Measurements from ENCODE around the gene ZEB2. TPM values are rescaled to one million over a fixed set of nuclear protein-coding genes. Genes with fewer than 3 reads are reported as not detected.

Gene ZEB2
- total RNA-seq, 1 donor from 2014 or later: 0.07 TPM

- Mint-ChIP-seq H3K27ac (no peak overlapping the region), H3K27me3 (peaks cover 41% of the 10 kb centered on the region), H3K4me1 (ENCODE audit: low read depth) (no peaks in the 10 kb centered on the region), H3K36me3 (ENCODE audit: insufficient read depth) (no peaks in the 10 kb centered on the region), H3K4me3 (ENCODE audit: low read depth) (no peak overlapping the region), H3K9me3 (ENCODE audit: low read depth) (peaks cover 4% of the 10 kb centered on the region)
- DNase-seq (ENCODE audit: low spot score, unreplicated experiment): no peak
- TF ChIP-seq CTCF (IDR thresholded peaks at IDR 0.05; ENCODE audit: unreplicated experiment): no peak
These were observed 136.3 kb downstream of the ZEB2 start for GRCh38 chr2:144383571-144384100.

- DNase-seq (ENCODE audit: low spot score, unreplicated experiment): no peak
- TF ChIP-seq CTCF (IDR thresholded peaks at IDR 0.05; ENCODE audit: unreplicated experiment): no peak
- Mint-ChIP-seq H3K36me3 (ENCODE audit: insufficient read depth) (no peaks in the 10 kb centered on the region), H3K27me3 (peaks cover 44% of the 10 kb centered on the region), H3K4me1 (ENCODE audit: low read depth) (no peaks in the 10 kb centered on the region), H3K4me3 (ENCODE audit: low read depth) (no peak overlapping the region), H3K27ac (no peak overlapping the region), H3K9me3 (ENCODE audit: low read depth) (peaks cover 4% of the 10 kb centered on the region)
These were observed 137.1 kb downstream of the ZEB2 start for GRCh38 chr2:144382849-144383248.

GRCh38 chr2:144381716-144382115 lies 138.2 kb downstream of the ZEB2 start:
- Mint-ChIP-seq H3K27me3 (peaks cover 44% of the 10 kb centered on the region), H3K4me1 (ENCODE audit: low read depth) (no peaks in the 10 kb centered on the region), H3K9me3 (ENCODE audit: low read depth) (peaks cover 4% of the 10 kb centered on the region), H3K36me3 (ENCODE audit: insufficient read depth) (no peaks in the 10 kb centered on the region), H3K27ac (no peak overlapping the region), H3K4me3 (ENCODE audit: low read depth) (no peak overlapping the region)
- no peak for DNase-seq (ENCODE audit: low spot score, unreplicated experiment)
- no peak for TF ChIP-seq CTCF (IDR thresholded peaks at IDR 0.05; ENCODE audit: unreplicated experiment)

DNA sequence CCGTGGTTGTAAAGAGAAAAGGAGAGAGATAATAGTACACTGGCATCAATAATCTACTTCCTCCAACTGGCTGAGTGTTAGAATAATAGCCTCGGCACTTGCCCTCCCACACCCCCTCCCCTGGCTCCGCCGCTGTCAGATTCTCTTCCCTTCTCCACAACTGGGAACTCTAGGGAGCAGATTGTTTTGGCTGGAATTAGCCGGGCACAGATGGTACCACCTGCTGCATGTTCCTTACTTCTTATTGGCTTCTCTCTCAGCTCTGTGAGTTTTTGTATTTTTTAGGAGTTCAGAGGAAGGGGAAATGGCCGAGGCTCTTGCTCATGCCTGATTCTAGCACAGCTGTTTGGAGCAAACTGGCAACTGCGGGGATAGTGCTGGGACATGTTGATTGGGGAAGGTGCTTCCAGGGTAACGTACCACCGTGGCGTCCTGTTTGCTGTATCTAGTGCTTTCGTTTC lies 140.0 kb downstream of the ZEB2 start:
- peaks cover 45% of the 10 kb centered on the region for H3K27me3 Mint-ChIP-seq
- peaks cover 4% of the 10 kb centered on the region for H3K9me3 Mint-ChIP-seq (ENCODE audit: low read depth)

DNA sequence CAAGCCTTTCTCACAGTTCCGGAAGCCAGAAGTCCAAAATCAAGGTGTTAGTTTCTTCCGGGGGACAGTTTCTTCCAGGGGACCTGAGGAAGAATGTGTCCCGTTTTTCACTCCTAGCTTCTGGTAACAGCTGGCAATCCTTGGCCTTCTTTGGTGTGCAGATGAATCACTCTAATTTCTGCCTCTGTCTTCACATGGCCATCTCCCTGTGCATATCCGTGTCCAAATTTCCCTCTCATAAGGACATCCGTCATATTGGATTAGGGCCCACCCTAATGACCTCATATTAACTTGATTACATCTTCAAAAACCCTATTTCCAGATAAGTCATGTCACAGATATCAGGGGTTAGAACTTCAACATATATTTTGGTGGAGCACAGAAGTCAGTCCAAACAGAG lies 141.4 kb downstream of the ZEB2 start:
- Mint-ChIP-seq H3K27ac (no peak overlapping the region), H3K27me3 (peaks cover 47% of the 10 kb centered on the region), H3K4me1 (ENCODE audit: low read depth) (peaks cover 1% of the 10 kb centered on the region), H3K4me3 (ENCODE audit: low read depth) (no peak overlapping the region), H3K9me3 (ENCODE audit: low read depth) (peaks cover under 1% of the 10 kb centered on the region), H3K36me3 (ENCODE audit: insufficient read depth) (no peaks in the 10 kb centered on the region)
- no peak for TF ChIP-seq CTCF (IDR thresholded peaks at IDR 0.05; ENCODE audit: unreplicated experiment)
- no peak for DNase-seq (ENCODE audit: low spot score, unreplicated experiment)

More for the DNA sequence above, 140.0 kb downstream of the ZEB2 start:
- TF ChIP-seq CTCF (IDR thresholded peaks at IDR 0.05; ENCODE audit: unreplicated experiment): no peak
- H3K36me3 Mint-ChIP-seq (ENCODE audit: insufficient read depth): no peaks in the 10 kb centered on the region
- no peak overlapping the region for H3K4me3 Mint-ChIP-seq (ENCODE audit: low read depth)
- no peak for DNase-seq (ENCODE audit: low spot score, unreplicated experiment)
- no peaks in the 10 kb centered on the region for H3K4me1 Mint-ChIP-seq (ENCODE audit: low read depth)
- H3K27ac Mint-ChIP-seq: no peak overlapping the region
